ENCODE results near the gene PTEN. TPM values are rescaled to one million over a fixed set of nuclear protein-coding genes. Genes with fewer than 3 reads are reported as not detected.

Gene PTEN
- total and polyA plus RNA-seq, 4 donors = 26.8 to 165 (median 77.0) TPM

- H3K36me3 ChIP-seq (ENCODE audit: control insufficient read depth in 1 of 2, insufficient read depth in 2 of 2, low read length in 1 of 2) = no peaks in the 10 kb centered on the region
- no peak for DNase-seq
- H3K27ac ChIP-seq (ENCODE audit: low read depth in 1 of 2, low read length in 2 of 2) = no peak overlapping the region
- ATAC-seq (ENCODE audit: low FRiP score) = no peak
- H3K4me1 ChIP-seq (ENCODE audit: control insufficient read depth in 1 of 2, insufficient read depth in 2 of 2, low read length in 2 of 2) = peaks cover 0 to 1% of the 10 kb centered on the region in 2 donors
- intact Hi-C loops (cut with DNase I) = no loop called here
- H3K4me3 ChIP-seq (ENCODE audit: low read length in 2 of 2) = no peak overlapping the region
- no peaks in the 10 kb centered on the region for H3K9me3 ChIP-seq (ENCODE audit: control insufficient read depth, low read length)
- H3K27me3 ChIP-seq (ENCODE audit: control insufficient read depth in 1 of 2, insufficient read depth in 2 of 2, low read length in 1 of 2) = no peaks in the 10 kb centered on the region
- 75 to 87% methylated on average over 1 of the region's 1 CpG for WGBS, 2 donors
Measured at GRCh38 chr10:88017781-88018180, 154.4 kb downstream of the PTEN start.

GRCh38 chr10:88019753-88020152 lies 156.3 kb downstream of the PTEN start:
- ATAC-seq (ENCODE audit: low FRiP score) (no peak), DNase-seq (no peak)
- Histone ChIP-seq H3K4me3 (ENCODE audit: low read length in 2 of 2) (no peak overlapping the region), H3K27ac (ENCODE audit: low read depth in 1 of 2, low read length in 2 of 2) (no peak overlapping the region), H3K36me3 (ENCODE audit: control insufficient read depth in 1 of 2, insufficient read depth in 2 of 2, low read length in 1 of 2) (no peaks in the 10 kb centered on the region), H3K27me3 (ENCODE audit: control insufficient read depth in 1 of 2, insufficient read depth in 2 of 2, low read length in 1 of 2) (no peaks in the 10 kb centered on the region), H3K4me1 (ENCODE audit: control insufficient read depth in 1 of 2, insufficient read depth in 2 of 2, low read length in 2 of 2) (no peaks in the 10 kb centered on the region), H3K9me3 (ENCODE audit: control insufficient read depth, low read length) (no peaks in the 10 kb centered on the region)
- 98 to 100% methylated on average over 1 of the region's 1 CpG for WGBS, 2 donors
- intact Hi-C loops (cut with DNase I) = no loop called here

Other genes starting within 250 kb of the PTEN start
- gene PAPSS2, start 203.7 kb upstream of the PTEN start, total RNA-seq = 10 to 100 TPM; 42.9 to 57.2 TPM
- gene PAPSS2, start 203.7 kb upstream of the PTEN start, polyA plus RNA-seq = 10 to 100 TPM; 19.8 to 20.0 TPM
- 10 to 100 TPM; 39.5 to 43.4 TPM for gene ATAD1, start 45.4 kb upstream of the PTEN start, total RNA-seq
- gene ATAD1, start 45.4 kb upstream of the PTEN start, polyA plus RNA-seq = 10 to 100 TPM; 18.8 to 24.7 TPM
- under 1 TPM; 0.29 to 0.66 TPM for gene KLLN, start 92 bp upstream of the PTEN start, total RNA-seq
- gene KLLN, start 92 bp upstream of the PTEN start, polyA plus RNA-seq = under 1 TPM; 0.25 to 0.36 TPM